HG03064 (cell line): ENCODE data around the gene CCL3.

ENCODE experiments used
- ATAC-seq: cut with Tn5 transposase; IDR thresholded peaks from one replicate; pipeline ENCODE4 v1.9.1; 2021; ENCODE audit warnings: low read depth; ENCODE audit not compliant: unreplicated experiment

CCL3 gene

GRCh38 chr17:36055921-36056520, 33.9 kb downstream of the CCL3 start:
- no peak for ATAC-seq

- ATAC-seq: no peak
These were observed 34.8 kb downstream of the CCL3 start for GRCh38 chr17:36055171-36055570.

- ATAC-seq: no peak
These were observed 40.3 kb downstream of the CCL3 start for GRCh38 chr17:36049643-36050042.

GRCh38 chr17:36048066-36048465, 41.9 kb downstream of the CCL3 start:
- ATAC-seq: no peak
